Tibial nerve (tissue), 4 donors: ENCODE measurements around the gene SLC36A4. TPM values are rescaled to one million over a fixed set of nuclear protein-coding genes. Genes with fewer than 3 reads are reported as not detected.

ENCODE experiments used
- DNase-seq, 2 donors: peaks; one replicate each; pipeline ENCODE4 v3.0.0-alpha.2; 2019; ENCODE audit warnings: low spot score in 2 of 2
- H3K27ac ChIP-seq, 4 donors: fragments of 200-600 bp; sonication (generic) in 3 of 4; one replicate each; pipeline ENCODE4 v1.5.1; 2017 to 2019; ENCODE audit warnings: mild to moderate bottlenecking in 1 of 4
- H3K27me3 ChIP-seq, 2 donors: fragments of 200-600 bp; sonication (generic) in 1 of 2; one replicate each; pipeline versions ENCODE4 v1.5.1 to v1.6.0; 2017 to 2019
- H3K36me3 ChIP-seq, 3 donors: fragments of 200-600 bp; sonication (generic); one replicate each; pipeline ENCODE4 v1.5.1; 2018 to 2019
- H3K4me1 ChIP-seq, 4 donors: fragments of 200-600 bp; sonication (generic) in 3 of 4; one replicate each; pipeline ENCODE4 v1.5.1; 2017 to 2019
- H3K4me3 ChIP-seq, 4 donors: fragments of 200-600 bp; sonication (generic) in 3 of 4; one replicate each; pipeline ENCODE4 v1.5.1; 2017 to 2019; ENCODE audit warnings: mild to moderate bottlenecking in 1 of 4, moderate library complexity in 1 of 4
- H3K9me3 ChIP-seq, 4 donors: fragments of 200-600 bp; sonication (generic) in 3 of 4; one replicate each; pipeline ENCODE4 v1.5.1; 2017 to 2019
- EP300 ChIP-seq, 2 donors: sonication (generic); formaldehyde crosslinking; IDR thresholded peaks; one replicate each; pipeline ENCODE4 v1.6.1; 2017; ENCODE audit warnings: antibody characterized with exemption in 2 of 2, mild to moderate bottlenecking in 1 of 2
- POLR2A ChIP-seq, 2 donors: fragments of 450-650 bp; IDR thresholded peaks; one replicate each; pipeline ENCODE4 v1.6.1; 2017; ENCODE audit warnings: antibody characterized with exemption in 2 of 2, mild to moderate bottlenecking in 2 of 2, moderate library complexity in 2 of 2
- WGBS, 2 donors: methylation state at CpG; one replicate each; pipeline ENCODE4 v1.1.5; 2018; 5-methylcytosine and 5-hydroxymethylcytosine counted together
- total RNA-seq, 4 donors: library from RNA; depleted of rRNA; stranded (reverse); fragments of >200 nt; gene quantifications; one replicate each; pipeline ENCODE4 v1.1.0, GENCODE V29; 2016
- TF ChIP-seq, protein P1 (sequence below), 5 experiments: fragments of 200-600 bp in 3 of 5; fragments of 450-650 bp in 2 of 5; sonication (generic) in 3 of 5; IDR thresholded peaks; one replicate each; pipeline ENCODE4 v1.5.1; 2016 to 2019; ENCODE audit warnings: antibody characterized with exemption in 5 of 5, mild to moderate bottlenecking in 3 of 5, moderate library complexity in 2 of 5

Gene SLC36A4
- total RNA-seq, 4 donors from 2014 or later, result 8.8 to 16.5 (median 12.6) TPM

DNA sequence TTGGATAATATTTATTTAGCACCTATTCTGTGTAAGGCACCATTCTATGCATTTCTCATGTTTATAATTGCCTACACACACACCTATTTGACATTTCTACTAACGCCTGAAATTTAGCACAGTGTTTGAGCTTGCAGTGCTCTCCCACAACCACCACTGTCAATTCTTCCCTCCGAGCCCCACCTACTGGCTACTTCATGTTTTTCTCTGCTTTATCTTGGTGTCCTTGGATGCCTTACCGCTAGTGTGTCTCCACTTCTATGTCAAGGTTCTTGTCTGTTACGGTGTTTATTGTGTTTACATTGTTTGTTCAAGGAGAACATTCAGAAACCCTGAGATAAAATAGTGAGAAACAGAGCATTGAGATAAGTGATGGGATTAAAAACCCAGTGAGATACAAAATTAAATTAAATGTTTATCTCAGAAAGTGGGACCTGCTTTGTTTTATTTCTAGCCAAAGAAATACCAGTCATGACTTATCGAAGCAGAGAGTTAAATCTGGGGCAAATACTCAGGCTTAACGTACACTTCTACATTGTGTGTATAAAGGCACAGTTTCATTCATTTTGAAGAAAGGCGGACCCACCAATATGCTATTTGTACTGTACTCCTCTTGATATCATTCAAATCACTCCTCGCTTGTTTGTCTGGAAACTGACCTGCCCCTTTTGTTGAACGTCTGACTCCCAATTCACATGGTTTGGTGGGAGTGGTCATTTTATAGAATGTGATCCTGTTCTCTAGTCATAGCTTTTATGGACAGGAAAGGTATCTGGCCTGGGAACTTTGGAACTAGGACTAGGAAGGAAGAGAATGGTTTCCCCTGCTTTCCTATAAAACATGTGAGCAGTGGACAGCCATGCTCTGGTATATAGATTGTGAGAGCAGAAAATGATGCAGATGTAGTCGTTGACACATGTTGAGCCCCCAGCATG is 39.2 kb upstream of the SLC36A4 start:
- H3K4me1 ChIP-seq, result no peaks in the 10 kb centered on the region
- no peak overlapping the region for H3K27ac ChIP-seq
- peak in 1 of 2 donors; percentile 40 for DNase-seq
- TF ChIP-seq EP300 (IDR thresholded peaks at IDR 0.05), result no peak
- TF ChIP-seq, protein P1, sequence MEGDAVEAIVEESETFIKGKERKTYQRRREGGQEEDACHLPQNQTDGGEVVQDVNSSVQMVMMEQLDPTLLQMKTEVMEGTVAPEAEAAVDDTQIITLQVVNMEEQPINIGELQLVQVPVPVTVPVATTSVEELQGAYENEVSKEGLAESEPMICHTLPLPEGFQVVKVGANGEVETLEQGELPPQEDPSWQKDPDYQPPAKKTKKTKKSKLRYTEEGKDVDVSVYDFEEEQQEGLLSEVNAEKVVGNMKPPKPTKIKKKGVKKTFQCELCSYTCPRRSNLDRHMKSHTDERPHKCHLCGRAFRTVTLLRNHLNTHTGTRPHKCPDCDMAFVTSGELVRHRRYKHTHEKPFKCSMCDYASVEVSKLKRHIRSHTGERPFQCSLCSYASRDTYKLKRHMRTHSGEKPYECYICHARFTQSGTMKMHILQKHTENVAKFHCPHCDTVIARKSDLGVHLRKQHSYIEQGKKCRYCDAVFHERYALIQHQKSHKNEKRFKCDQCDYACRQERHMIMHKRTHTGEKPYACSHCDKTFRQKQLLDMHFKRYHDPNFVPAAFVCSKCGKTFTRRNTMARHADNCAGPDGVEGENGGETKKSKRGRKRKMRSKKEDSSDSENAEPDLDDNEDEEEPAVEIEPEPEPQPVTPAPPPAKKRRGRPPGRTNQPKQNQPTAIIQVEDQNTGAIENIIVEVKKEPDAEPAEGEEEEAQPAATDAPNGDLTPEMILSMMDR (IDR thresholded peaks at IDR 0.05), result peak in 4 of 5 experiments; percentile 12 to 39 (median 22)
- H3K4me3 ChIP-seq, result no peak overlapping the region
- no peaks in the 10 kb centered on the region for H3K9me3 ChIP-seq
- H3K36me3 ChIP-seq, result no peaks in the 10 kb centered on the region
- H3K27me3 ChIP-seq, result peaks cover 0 to 3% of the 10 kb centered on the region in 2 donors
- 36 to 42% methylated on average over 10 of the region's 10 CpGs for WGBS, 2 donors

DNA sequence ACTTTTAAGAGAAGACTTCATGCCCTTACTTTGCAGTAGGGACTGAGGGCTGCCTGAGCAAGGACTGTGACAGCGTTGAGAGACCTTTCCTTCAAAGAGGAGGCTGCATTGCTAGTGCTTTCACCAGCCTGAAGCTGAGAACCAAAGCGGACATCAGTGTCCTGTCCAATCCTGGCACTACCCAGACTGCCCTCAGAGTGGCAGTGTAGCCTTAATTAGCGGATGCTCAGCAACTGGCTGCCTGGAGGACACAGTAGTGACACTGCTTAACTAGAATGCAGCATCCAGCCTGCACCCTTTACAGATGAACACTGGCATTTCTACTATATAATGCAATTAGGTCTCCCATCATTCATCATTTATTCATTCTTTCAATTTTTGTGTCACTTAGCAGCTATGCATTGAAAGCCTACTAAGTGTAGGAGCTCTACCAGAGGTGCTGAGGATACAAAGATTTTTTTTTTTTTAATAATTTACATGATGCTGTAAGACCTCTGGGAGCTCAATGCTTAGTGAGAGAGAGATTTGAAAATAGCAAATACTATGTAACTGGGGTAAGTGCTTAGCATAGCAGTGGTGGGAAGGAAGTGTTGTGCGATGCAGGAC is 36.9 kb upstream of the SLC36A4 start:
- Histone ChIP-seq H3K4me1 (no peaks in the 10 kb centered on the region), H3K9me3 (no peaks in the 10 kb centered on the region), H3K4me3 (no peak overlapping the region), H3K27me3 (peaks cover 0 to 3% of the 10 kb centered on the region in 2 donors), H3K36me3 (no peaks in the 10 kb centered on the region), H3K27ac (no peak overlapping the region)
- TF ChIP-seq, protein P1 (IDR thresholded peaks at IDR 0.05), result peak; percentile 74 to 85 (median 80)
- TF ChIP-seq POLR2A (IDR thresholded peaks at IDR 0.05), result no peak
- 26% methylated on average over 4 of the region's 4 CpGs for WGBS, 2 donors
- peak; percentile 65 to 86 for DNase-seq

DNA sequence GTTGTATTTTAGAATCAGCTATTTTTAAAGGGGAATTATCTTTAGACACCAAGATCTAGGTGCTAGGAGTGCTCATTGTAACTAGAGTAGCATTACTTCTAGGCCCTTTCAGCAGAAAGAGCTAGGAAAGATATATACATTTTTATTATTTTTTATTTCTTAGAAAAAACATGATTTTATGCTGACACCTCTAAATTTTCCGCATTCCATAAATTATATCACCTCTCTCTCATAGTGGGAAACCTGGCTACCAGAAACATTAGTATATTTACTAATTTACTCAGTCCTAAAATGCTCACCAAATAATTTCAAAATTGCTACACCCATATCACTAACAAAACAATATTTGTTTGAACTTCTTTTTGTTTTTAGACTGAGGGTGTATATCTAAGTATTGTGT is 32.1 kb upstream of the SLC36A4 start:
- TF ChIP-seq, protein P1 (IDR thresholded peaks at IDR 0.05), result no peak
- TF ChIP-seq EP300 (IDR thresholded peaks at IDR 0.05) (no peak), POLR2A (IDR thresholded peaks at IDR 0.05) (no peak)
- Histone ChIP-seq H3K27ac (no peak overlapping the region), H3K9me3 (no peaks in the 10 kb centered on the region), H3K27me3 (no peaks in the 10 kb centered on the region), H3K4me3 (no peak overlapping the region), H3K36me3 (no peaks in the 10 kb centered on the region), H3K4me1 (no peaks in the 10 kb centered on the region)
- WGBS, 2 donors, result 91 to 95% methylated on average over 1 of the region's 1 CpG
- no peak for DNase-seq

DNA sequence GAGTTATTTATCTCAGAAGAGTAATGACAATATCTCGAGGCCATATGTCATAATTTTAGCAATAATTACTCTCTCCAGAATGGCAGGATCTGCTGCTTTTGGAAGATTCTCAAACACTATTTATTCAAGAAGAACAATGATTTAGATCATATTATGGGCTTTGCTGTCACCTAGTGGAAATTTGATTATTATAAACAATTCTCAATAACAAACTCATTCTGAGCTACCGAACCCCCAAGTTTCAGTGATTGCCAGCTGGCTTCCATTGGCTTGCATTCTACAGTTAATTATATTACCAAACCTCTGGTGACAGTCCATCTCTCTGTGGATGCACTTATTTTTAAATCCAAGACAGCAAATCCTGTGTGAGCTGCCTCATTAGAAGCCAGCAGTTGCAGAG is 27.9 kb upstream of the SLC36A4 start:
- Histone ChIP-seq H3K4me1 (no peaks in the 10 kb centered on the region), H3K27ac (no peak overlapping the region), H3K36me3 (no peaks in the 10 kb centered on the region), H3K27me3 (no peaks in the 10 kb centered on the region), H3K9me3 (no peaks in the 10 kb centered on the region), H3K4me3 (no peak overlapping the region)
- WGBS, 2 donors, result 10 to 22% methylated on average over 2 of the region's 2 CpGs
- no peak for DNase-seq
- TF ChIP-seq, protein P1 (IDR thresholded peaks at IDR 0.05), result peak in 4 of 5 experiments; percentile 16 to 46 (median 34)
- TF ChIP-seq POLR2A (IDR thresholded peaks at IDR 0.05) (no peak), EP300 (IDR thresholded peaks at IDR 0.05) (no peak)

DNA sequence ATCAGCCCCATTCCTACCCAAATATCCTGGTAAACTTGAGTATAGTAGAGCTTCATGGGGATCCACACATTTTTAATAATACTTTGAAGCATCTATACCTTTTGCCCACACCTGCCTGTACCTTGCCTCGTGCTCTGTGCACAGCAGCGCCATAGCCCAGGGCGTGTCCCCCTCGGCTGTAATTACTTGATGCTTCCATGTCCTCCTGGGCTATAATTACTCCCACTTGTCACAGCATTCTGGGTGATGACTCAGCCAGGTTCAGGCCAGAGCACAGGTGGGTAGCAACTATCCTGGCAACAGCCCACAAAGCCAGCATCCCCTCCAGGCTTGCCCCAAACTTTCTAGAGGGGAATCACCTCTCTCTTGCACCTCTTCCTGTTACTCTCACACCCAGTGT is 23.7 kb upstream of the SLC36A4 start:
- no peak for DNase-seq
- no peak for TF ChIP-seq EP300 (IDR thresholded peaks at IDR 0.05)
- no peak for TF ChIP-seq POLR2A (IDR thresholded peaks at IDR 0.05)
- no peaks in the 10 kb centered on the region for H3K36me3 ChIP-seq
- H3K4me3 ChIP-seq, result no peak overlapping the region
- 86 to 92% methylated on average over 4 of the region's 4 CpGs for WGBS, 2 donors
- no peaks in the 10 kb centered on the region for H3K27me3 ChIP-seq
- H3K27ac ChIP-seq, result no peak overlapping the region
- H3K4me1 ChIP-seq, result no peaks in the 10 kb centered on the region
- no peaks in the 10 kb centered on the region for H3K9me3 ChIP-seq
